Testis (tissue), 2 donors: ENCODE results near the gene TMEM101.
"Not testable (repeated sequence)": the region's sequence is repeated elsewhere in the genome, so short reads cannot be mapped to it uniquely, and the experiment has no call there.

Source experiments
- POLR2A ChIP-seq: fragments of 450-650 bp; IDR thresholded peaks from one replicate; pipeline ENCODE4 v1.6.1; 2017; ENCODE audit warnings: antibody characterized with exemption, mild to moderate bottlenecking, moderate library complexity
- TF ChIP-seq, protein P1 (sequence below), 3 experiments: fragments of 450-650 bp in 2 of 3; fragments of 200-600 bp in 1 of 3; sonication (generic) in 1 of 3; IDR thresholded peaks; one replicate each; pipeline ENCODE4 v1.5.1; 2016 to 2019; ENCODE audit warnings: antibody characterized with exemption in 3 of 3, mild to moderate bottlenecking in 2 of 3, moderate library complexity in 1 of 3

DNA sequence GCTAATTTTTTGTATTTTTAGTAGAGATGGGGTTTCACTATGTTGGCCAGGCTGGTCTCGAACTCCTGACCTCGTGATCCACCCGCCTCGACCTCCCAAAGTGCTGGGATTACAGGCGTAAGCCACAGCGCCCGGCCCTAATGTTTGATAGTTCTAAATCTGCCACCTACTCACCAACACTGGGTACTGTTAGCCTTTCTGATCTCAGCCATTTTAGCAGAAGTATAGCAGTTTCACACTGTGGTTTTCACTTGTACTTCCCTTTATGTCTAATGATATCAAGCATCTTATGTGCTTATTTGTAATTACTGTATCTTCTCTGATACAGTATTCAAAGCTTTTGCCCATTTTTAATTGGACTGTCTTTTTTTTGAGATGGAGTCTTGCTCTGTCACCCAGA lies 32.1 kb upstream of the TMEM101 start:
- TF ChIP-seq, protein P1, sequence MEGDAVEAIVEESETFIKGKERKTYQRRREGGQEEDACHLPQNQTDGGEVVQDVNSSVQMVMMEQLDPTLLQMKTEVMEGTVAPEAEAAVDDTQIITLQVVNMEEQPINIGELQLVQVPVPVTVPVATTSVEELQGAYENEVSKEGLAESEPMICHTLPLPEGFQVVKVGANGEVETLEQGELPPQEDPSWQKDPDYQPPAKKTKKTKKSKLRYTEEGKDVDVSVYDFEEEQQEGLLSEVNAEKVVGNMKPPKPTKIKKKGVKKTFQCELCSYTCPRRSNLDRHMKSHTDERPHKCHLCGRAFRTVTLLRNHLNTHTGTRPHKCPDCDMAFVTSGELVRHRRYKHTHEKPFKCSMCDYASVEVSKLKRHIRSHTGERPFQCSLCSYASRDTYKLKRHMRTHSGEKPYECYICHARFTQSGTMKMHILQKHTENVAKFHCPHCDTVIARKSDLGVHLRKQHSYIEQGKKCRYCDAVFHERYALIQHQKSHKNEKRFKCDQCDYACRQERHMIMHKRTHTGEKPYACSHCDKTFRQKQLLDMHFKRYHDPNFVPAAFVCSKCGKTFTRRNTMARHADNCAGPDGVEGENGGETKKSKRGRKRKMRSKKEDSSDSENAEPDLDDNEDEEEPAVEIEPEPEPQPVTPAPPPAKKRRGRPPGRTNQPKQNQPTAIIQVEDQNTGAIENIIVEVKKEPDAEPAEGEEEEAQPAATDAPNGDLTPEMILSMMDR (IDR thresholded peaks at IDR 0.05) = not testable (repeated sequence)
- not testable (repeated sequence) for TF ChIP-seq POLR2A
